ENCODE results near the gene TTC12. TPM values are rescaled to one million over a fixed set of nuclear protein-coding genes. Genes with fewer than 3 reads are reported as not detected.

The TTC12 gene
- total and polyA plus RNA-seq, 4 donors: 6.4 to 43.2 (median 19.0) TPM

DNA sequence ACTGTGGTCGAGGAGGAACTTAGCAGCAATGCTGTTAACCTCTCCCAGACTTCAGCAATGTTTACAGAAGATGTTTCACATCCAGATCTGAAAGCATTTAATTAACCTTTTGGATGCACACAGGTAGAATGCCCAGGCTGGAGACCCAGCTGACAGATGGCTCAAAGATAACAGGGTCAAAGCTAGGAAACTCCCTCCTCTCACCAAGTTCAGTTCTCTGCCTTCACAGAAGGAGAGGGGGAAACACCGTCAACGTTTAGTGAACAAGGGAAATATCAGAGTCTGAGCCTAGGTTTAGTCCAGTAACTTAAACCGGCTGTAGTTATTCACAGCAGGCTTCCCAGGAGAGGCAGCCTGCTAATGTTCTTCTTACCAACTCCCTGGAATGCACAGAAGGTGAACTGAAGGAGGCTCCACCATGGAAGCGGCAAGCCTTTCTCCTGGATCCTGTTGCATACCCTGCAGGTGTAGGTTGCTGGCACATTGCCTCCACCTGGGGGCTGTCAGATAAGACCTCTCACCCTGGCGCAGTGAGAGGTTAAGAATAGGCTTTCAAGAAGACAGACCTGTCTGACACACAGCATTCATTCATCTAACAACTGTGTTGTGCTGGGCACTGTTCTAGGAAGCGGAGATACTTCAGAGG lies 49.7 kb downstream of the TTC12 start:
- Histone ChIP-seq H3K36me3 (ENCODE audit: control insufficient read depth in 4 of 4, insufficient read depth in 4 of 4, low read length in 4 of 4) (peaks cover 13 to 54% (median 18%) of the 10 kb centered on the region in 4 donors), H3K9me3 (ENCODE audit: control insufficient read depth in 4 of 4, insufficient read depth in 3 of 4, low read length in 3 of 4) (peaks cover 0 to 2% (median 0%) of the 10 kb centered on the region in 4 donors), H3K4me1 (ENCODE audit: control insufficient read depth in 5 of 5, insufficient read depth in 5 of 5, low read length in 5 of 5) (no peaks in the 10 kb centered on the region), H3K27me3 (ENCODE audit: control insufficient read depth in 3 of 3, insufficient read depth in 3 of 3, low read length in 2 of 3) (no peaks in the 10 kb centered on the region), H3K9ac (ENCODE audit: insufficient read depth in 1 of 2, low read length in 2 of 2) (no peak overlapping the region), H3K4me3 (no peak overlapping the region), H3K27ac (ENCODE audit: low read depth in 1 of 2, low read length in 1 of 2) (no peak overlapping the region)
- WGBS, 2 donors: 73 to 85% methylated on average over 7 of the region's 7 CpGs
- ATAC-seq (ENCODE audit: insufficient read depth, low FRiP score): no peak
- TF ChIP-seq CTCF (IDR thresholded peaks at IDR 0.05; ENCODE audit: control extremely low read depth, extremely low read depth): no peak
- no peak for DNase-seq

DNA sequence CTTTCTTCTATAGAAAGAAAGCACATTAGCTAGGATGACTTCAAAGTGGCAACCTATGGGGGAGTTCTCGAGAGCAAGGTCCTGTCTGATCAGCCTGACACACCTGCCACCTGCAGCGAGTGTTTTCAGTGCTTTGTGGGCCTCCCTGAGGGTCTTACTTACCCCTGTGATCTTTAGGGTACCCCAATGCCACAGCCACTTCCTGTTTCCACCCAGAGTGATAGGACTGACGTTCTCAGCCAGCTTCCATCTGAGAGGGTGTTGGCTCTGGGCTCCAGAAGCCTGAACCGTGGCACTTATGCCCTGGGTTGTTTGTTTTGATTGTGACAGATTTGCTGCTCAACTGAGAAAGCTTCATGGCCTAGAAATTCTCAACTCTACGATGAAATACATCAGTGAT lies 51.5 kb downstream of the TTC12 start:
- 62 to 70% methylated on average over 5 of the region's 5 CpGs for WGBS, 2 donors
- no peak for ATAC-seq (ENCODE audit: insufficient read depth, low FRiP score)
- TF ChIP-seq CTCF (IDR thresholded peaks at IDR 0.05; ENCODE audit: control extremely low read depth, extremely low read depth): no peak

DNA sequence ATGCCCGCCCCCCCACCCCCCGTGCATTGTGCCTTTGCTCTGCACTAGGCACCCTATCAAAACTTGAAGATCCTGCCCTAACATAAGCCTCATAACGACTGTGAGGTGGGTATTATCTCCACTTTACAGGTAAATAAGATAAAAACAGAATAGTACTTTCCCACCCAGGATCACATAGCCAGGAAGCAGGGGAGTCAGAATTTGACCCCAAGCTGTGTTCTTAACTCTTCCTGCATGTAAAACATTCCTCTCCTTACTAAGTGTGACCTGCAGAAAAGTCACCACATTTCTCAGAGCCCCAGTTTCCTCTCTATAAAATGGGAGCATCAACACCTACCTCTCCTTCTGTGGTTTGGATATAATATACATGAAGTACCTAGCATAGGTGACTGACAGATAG lies 55.0 kb downstream of the TTC12 start:
- Histone ChIP-seq H3K9ac (ENCODE audit: insufficient read depth in 1 of 2, low read length in 2 of 2) (no peak overlapping the region), H3K27me3 (ENCODE audit: control insufficient read depth in 3 of 3, insufficient read depth in 3 of 3, low read length in 2 of 3) (no peaks in the 10 kb centered on the region), H3K36me3 (ENCODE audit: control insufficient read depth in 4 of 4, insufficient read depth in 4 of 4, low read length in 4 of 4) (peaks cover 5 to 32% (median 7%) of the 10 kb centered on the region in 4 donors), H3K4me1 (ENCODE audit: control insufficient read depth in 5 of 5, insufficient read depth in 5 of 5, low read length in 5 of 5) (no peaks in the 10 kb centered on the region), H3K27ac (ENCODE audit: low read depth in 1 of 2, low read length in 1 of 2) (no peak overlapping the region), H3K9me3 (ENCODE audit: control insufficient read depth in 4 of 4, insufficient read depth in 3 of 4, low read length in 3 of 4) (no peaks in the 10 kb centered on the region), H3K4me3 (no peak overlapping the region)
- no peak for DNase-seq
- ATAC-seq (ENCODE audit: insufficient read depth, low FRiP score): no peak
- TF ChIP-seq CTCF (IDR thresholded peaks at IDR 0.05; ENCODE audit: control extremely low read depth, extremely low read depth): no peak
- 85 to 88% methylated on average over 3 of the region's 3 CpGs for WGBS, 2 donors

More for the DNA sequence above, 51.5 kb downstream of the TTC12 start:
- Histone ChIP-seq H3K9ac (ENCODE audit: insufficient read depth in 1 of 2, low read length in 2 of 2) (no peak overlapping the region), H3K27ac (ENCODE audit: low read depth in 1 of 2, low read length in 1 of 2) (no peak overlapping the region), H3K4me1 (ENCODE audit: control insufficient read depth in 5 of 5, insufficient read depth in 5 of 5, low read length in 5 of 5) (no peaks in the 10 kb centered on the region), H3K4me3 (no peak overlapping the region), H3K27me3 (ENCODE audit: control insufficient read depth in 3 of 3, insufficient read depth in 3 of 3, low read length in 2 of 3) (no peaks in the 10 kb centered on the region), H3K36me3 (ENCODE audit: control insufficient read depth in 4 of 4, insufficient read depth in 4 of 4, low read length in 4 of 4) (peaks cover 5 to 45% (median 17%) of the 10 kb centered on the region in 4 donors), H3K9me3 (ENCODE audit: control insufficient read depth in 4 of 4, insufficient read depth in 3 of 4, low read length in 3 of 4) (no peaks in the 10 kb centered on the region)
- DNase-seq: no peak

DNA sequence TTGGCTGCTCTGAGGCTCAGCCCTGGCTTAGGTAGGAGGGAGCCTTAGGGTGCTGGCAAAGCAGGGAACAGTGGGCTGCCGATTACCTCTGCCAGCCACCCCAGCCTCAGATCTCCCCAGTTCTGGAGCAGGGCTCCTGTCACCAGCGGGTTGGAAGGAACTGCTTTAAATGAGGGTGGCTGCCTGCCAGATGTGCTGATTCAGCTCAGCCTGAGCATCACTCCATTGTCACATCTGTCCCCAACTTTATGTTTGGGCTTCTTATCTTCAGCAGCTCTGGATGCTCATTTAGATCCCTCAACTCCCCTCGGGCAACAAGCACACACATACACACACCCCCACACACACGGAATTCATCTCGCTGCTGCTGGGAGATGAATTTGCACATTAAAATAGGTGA lies 56.3 kb downstream of the TTC12 start:
- Histone ChIP-seq H3K36me3 (ENCODE audit: control insufficient read depth in 4 of 4, insufficient read depth in 4 of 4, low read length in 4 of 4) (peaks cover 0 to 22% (median 3%) of the 10 kb centered on the region in 4 donors), H3K9me3 (ENCODE audit: control insufficient read depth in 4 of 4, insufficient read depth in 3 of 4, low read length in 3 of 4) (no peaks in the 10 kb centered on the region), H3K27me3 (ENCODE audit: control insufficient read depth in 3 of 3, insufficient read depth in 3 of 3, low read length in 2 of 3) (no peaks in the 10 kb centered on the region), H3K9ac (ENCODE audit: insufficient read depth in 1 of 2, low read length in 2 of 2) (no peak overlapping the region), H3K4me1 (ENCODE audit: control insufficient read depth in 5 of 5, insufficient read depth in 5 of 5, low read length in 5 of 5) (no peaks in the 10 kb centered on the region), H3K27ac (ENCODE audit: low read depth in 1 of 2, low read length in 1 of 2) (no peak overlapping the region), H3K4me3 (no peak overlapping the region)
- ATAC-seq (ENCODE audit: insufficient read depth, low FRiP score) (no peak), DNase-seq (no peak)
- WGBS, 2 donors: 84 to 86% methylated on average over 5 of the region's 5 CpGs
- TF ChIP-seq CTCF (IDR thresholded peaks at IDR 0.05; ENCODE audit: control extremely low read depth, extremely low read depth): no peak
